T-helper 2 cell treated with Interferon-gamma antibody and Interleukin-4, amounts not matched to agents 5 μg/mL and 100 μg/mL, for 36 hours (primary cell): ENCODE measurements around the gene AHI1.
A peak's percentile ranks its signal among the peaks of the same experiment; 100 is the strongest.

Experiments used
- DNase-seq: peaks from one replicate; pipeline ENCODE4 v3.0.0; 2021; ENCODE audit warnings: low spot score
- H3K27ac Mint-ChIP-seq: one replicate; pipeline ENCODE4 v1.8.0; 2021; ENCODE audit warnings: mild to moderate bottlenecking, mixed read lengths
- H3K27me3 Mint-ChIP-seq: one replicate; pipeline ENCODE4 v1.8.0; 2021; ENCODE audit warnings: low read depth, mixed read lengths
- H3K36me3 Mint-ChIP-seq: one replicate; pipeline ENCODE4 v1.8.0; 2021; ENCODE audit warnings: low read depth, mixed read lengths
- H3K4me1 Mint-ChIP-seq: one replicate; pipeline ENCODE4 v1.8.0; 2021; ENCODE audit warnings: low read depth, mixed read lengths
- H3K4me3 Mint-ChIP-seq: one replicate; pipeline ENCODE4 v1.8.0; 2022; ENCODE audit warnings: mild to moderate bottlenecking, moderate library complexity, mixed read lengths
- H3K9me3 Mint-ChIP-seq: one replicate; pipeline ENCODE4 v1.8.0; 2021; ENCODE audit warnings: mixed read lengths

Gene AHI1

GRCh38 chr6:135458051-135458450 is 39.5 kb downstream of the AHI1 start:
- no peak for DNase-seq
- H3K36me3 Mint-ChIP-seq, result peaks cover 13% of the 10 kb centered on the region
- no peaks in the 10 kb centered on the region for H3K9me3 Mint-ChIP-seq
- H3K4me1 Mint-ChIP-seq, result peaks cover 12% of the 10 kb centered on the region
- no peak overlapping the region for H3K27ac Mint-ChIP-seq
- no peaks in the 10 kb centered on the region for H3K27me3 Mint-ChIP-seq
- H3K4me3 Mint-ChIP-seq, result no peak overlapping the region

DNA sequence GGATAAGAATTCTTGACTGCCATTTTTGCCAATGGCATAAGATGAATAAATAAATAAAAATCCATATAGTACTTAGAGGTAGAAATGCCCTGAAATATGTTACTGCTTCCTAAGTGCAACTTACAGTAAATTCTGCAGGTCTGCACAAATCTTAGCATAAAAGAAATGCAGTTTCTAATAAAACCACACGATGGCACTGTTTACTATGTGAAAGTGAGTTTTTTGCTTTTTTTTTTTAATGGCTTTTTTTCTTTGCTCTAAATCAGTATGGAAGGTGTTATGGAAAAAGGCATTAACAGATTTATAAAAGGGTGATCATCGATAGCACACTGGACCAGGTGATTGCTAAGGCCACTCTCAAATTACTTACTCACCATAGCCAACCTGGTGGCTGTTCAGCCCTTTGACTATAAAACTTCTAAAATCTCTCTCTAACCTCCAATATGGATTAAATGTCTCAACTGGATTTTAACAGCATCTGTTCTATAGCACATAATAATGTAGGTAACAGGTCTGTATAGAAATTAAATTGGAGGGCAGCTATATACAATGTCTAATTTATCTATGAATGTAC is 45.8 kb downstream of the AHI1 start:
- Mint-ChIP-seq H3K4me3 (no peak overlapping the region), H3K36me3 (peaks cover 11% of the 10 kb centered on the region), H3K27ac (no peak overlapping the region), H3K27me3 (no peaks in the 10 kb centered on the region), H3K4me1 (peaks cover 4% of the 10 kb centered on the region), H3K9me3 (no peaks in the 10 kb centered on the region)
- DNase-seq, result no peak

- no peaks in the 10 kb centered on the region for H3K27me3 Mint-ChIP-seq
- H3K36me3 Mint-ChIP-seq, result peaks cover 19% of the 10 kb centered on the region
- H3K4me1 Mint-ChIP-seq, result peaks cover 4% of the 10 kb centered on the region
- no peak overlapping the region for H3K4me3 Mint-ChIP-seq
- no peaks in the 10 kb centered on the region for H3K9me3 Mint-ChIP-seq
- no peak for DNase-seq
- H3K27ac Mint-ChIP-seq, result no peak overlapping the region
Measured at GRCh38 chr6:135449246-135449645, 48.3 kb downstream of the AHI1 start.

GRCh38 chr6:135440087-135440792 is 57.3 kb downstream of the AHI1 start:
- DNase-seq, result no peak
- Mint-ChIP-seq H3K27me3 (no peaks in the 10 kb centered on the region), H3K36me3 (peaks cover 22% of the 10 kb centered on the region), H3K4me1 (peaks cover 29% of the 10 kb centered on the region), H3K27ac (peak overlapping the region; percentile 86), H3K4me3 (peak overlapping the region; percentile 76), H3K9me3 (no peaks in the 10 kb centered on the region)

GRCh38 chr6:135439549-135439948 is 58.0 kb downstream of the AHI1 start:
- H3K36me3 Mint-ChIP-seq, result peaks cover 18% of the 10 kb centered on the region
- peak overlapping the region; percentile 76 for H3K4me3 Mint-ChIP-seq
- peaks cover 30% of the 10 kb centered on the region for H3K4me1 Mint-ChIP-seq
- H3K27me3 Mint-ChIP-seq, result no peaks in the 10 kb centered on the region
- DNase-seq, result no peak
- peak overlapping the region; percentile 86 for H3K27ac Mint-ChIP-seq
- no peaks in the 10 kb centered on the region for H3K9me3 Mint-ChIP-seq

GRCh38 chr6:135438907-135439535 is 58.5 kb downstream of the AHI1 start:
- H3K27me3 Mint-ChIP-seq, result no peaks in the 10 kb centered on the region
- H3K4me3 Mint-ChIP-seq, result peak overlapping the region; percentile 76
- peak overlapping the region; percentile 86 for H3K27ac Mint-ChIP-seq
- no peaks in the 10 kb centered on the region for H3K9me3 Mint-ChIP-seq
- no peak for DNase-seq
- H3K36me3 Mint-ChIP-seq, result peaks cover 18% of the 10 kb centered on the region
- H3K4me1 Mint-ChIP-seq, result peaks cover 28% of the 10 kb centered on the region

DNA sequence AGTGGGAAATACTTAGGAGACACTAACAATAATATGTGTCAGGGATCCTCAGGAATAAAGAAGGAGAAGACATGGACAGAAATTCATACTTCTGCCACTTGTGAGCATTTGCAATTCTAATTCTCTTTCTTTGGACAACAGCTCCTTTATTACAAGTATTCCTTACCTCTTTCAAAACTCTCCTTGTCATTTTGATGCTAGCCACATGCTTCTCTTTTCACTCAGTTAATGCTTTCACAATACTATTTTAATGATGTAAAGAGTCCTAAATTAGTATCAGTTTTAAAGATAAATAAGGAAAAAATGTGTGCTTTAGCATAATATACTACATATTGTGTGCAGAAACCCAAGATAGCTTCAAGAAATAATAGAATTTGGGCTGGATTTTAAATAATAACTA is 62.5 kb downstream of the AHI1 start:
- Mint-ChIP-seq H3K36me3 (peaks cover 24% of the 10 kb centered on the region), H3K4me1 (peaks cover 17% of the 10 kb centered on the region), H3K27ac (no peak overlapping the region), H3K27me3 (no peaks in the 10 kb centered on the region), H3K4me3 (no peak overlapping the region), H3K9me3 (no peaks in the 10 kb centered on the region)
- DNase-seq, result no peak

GRCh38 chr6:135434095-135434494 is 63.4 kb downstream of the AHI1 start:
- Mint-ChIP-seq H3K36me3 (peaks cover 26% of the 10 kb centered on the region), H3K4me3 (no peak overlapping the region)

GRCh38 chr6:135428078-135428477 is 69.5 kb downstream of the AHI1 start:
- Mint-ChIP-seq H3K4me1 (peaks cover 18% of the 10 kb centered on the region), H3K36me3 (peaks cover 34% of the 10 kb centered on the region), H3K27me3 (no peaks in the 10 kb centered on the region), H3K4me3 (no peak overlapping the region), H3K9me3 (no peaks in the 10 kb centered on the region), H3K27ac (no peak overlapping the region)
- DNase-seq, result no peak

More at GRCh38 chr6:135434095-135434494, 63.4 kb downstream of the AHI1 start:
- no peak for DNase-seq
- Mint-ChIP-seq H3K27me3 (no peaks in the 10 kb centered on the region), H3K9me3 (no peaks in the 10 kb centered on the region), H3K27ac (no peak overlapping the region), H3K4me1 (peaks cover 8% of the 10 kb centered on the region)

GRCh38 chr6:135426833-135427232 is 70.7 kb downstream of the AHI1 start:
- peaks cover 18% of the 10 kb centered on the region for H3K4me1 Mint-ChIP-seq
- no peaks in the 10 kb centered on the region for H3K27me3 Mint-ChIP-seq
- no peak for DNase-seq
- H3K36me3 Mint-ChIP-seq, result peaks cover 30% of the 10 kb centered on the region
- no peaks in the 10 kb centered on the region for H3K9me3 Mint-ChIP-seq
- H3K27ac Mint-ChIP-seq, result no peak overlapping the region
- no peak overlapping the region for H3K4me3 Mint-ChIP-seq

DNA sequence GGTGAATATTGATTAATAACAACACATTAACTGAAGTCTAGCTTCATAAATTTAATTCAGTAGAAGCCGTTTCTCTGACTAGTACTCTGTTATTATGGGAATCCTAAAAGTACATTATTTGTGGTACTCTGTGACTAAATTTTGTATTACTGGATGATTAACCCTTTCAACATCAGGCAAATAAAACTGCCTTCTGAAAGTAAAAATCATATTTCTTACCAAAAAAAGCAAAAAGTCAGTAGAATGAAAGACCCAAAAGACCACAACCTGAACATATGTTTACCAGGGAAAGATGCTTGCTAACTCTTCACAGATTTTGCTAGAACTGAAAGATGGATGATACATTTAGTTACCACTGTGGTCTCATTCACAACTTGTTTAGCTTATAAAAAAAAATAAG is 73.2 kb downstream of the AHI1 start:
- H3K9me3 Mint-ChIP-seq, result no peaks in the 10 kb centered on the region
- no peak for DNase-seq
- H3K4me1 Mint-ChIP-seq, result peaks cover 30% of the 10 kb centered on the region
- peak overlapping the region; percentile 15 for H3K27ac Mint-ChIP-seq
- H3K4me3 Mint-ChIP-seq, result no peak overlapping the region
- H3K36me3 Mint-ChIP-seq, result peaks cover 37% of the 10 kb centered on the region
- H3K27me3 Mint-ChIP-seq, result no peaks in the 10 kb centered on the region

- H3K27me3 Mint-ChIP-seq, result no peaks in the 10 kb centered on the region
- peak overlapping the region; percentile 59 for H3K27ac Mint-ChIP-seq
- peak overlapping the region; percentile 27 for H3K4me3 Mint-ChIP-seq
- H3K4me1 Mint-ChIP-seq, result peaks cover 31% of the 10 kb centered on the region
- H3K36me3 Mint-ChIP-seq, result peaks cover 35% of the 10 kb centered on the region
- no peak for DNase-seq
- no peaks in the 10 kb centered on the region for H3K9me3 Mint-ChIP-seq
Measured at GRCh38 chr6:135423649-135424128, 73.9 kb downstream of the AHI1 start.

DNA sequence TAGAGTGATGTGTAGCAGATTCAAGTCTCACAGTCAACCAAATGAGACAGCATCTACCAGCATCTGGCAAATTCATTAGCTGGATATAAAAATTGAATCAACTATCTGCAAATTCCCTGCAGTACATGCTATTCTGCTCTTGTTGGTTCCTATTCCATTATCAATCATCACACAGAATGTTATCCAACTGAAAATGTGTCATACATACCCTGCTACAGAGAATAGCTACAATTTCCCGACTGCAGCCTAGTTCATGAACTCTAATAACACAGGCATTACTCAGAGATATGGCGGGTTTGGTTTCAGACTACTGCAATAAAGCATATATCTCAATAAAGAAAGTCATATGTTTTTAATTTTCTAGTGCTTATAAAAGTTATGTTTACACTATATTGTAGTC is 78.4 kb downstream of the AHI1 start:
- H3K27ac Mint-ChIP-seq, result no peak overlapping the region
- H3K27me3 Mint-ChIP-seq, result no peaks in the 10 kb centered on the region
- peaks cover 34% of the 10 kb centered on the region for H3K36me3 Mint-ChIP-seq
- no peak overlapping the region for H3K4me3 Mint-ChIP-seq
- peaks cover 25% of the 10 kb centered on the region for H3K4me1 Mint-ChIP-seq
- peaks cover 4% of the 10 kb centered on the region for H3K9me3 Mint-ChIP-seq
- DNase-seq, result no peak

DNA sequence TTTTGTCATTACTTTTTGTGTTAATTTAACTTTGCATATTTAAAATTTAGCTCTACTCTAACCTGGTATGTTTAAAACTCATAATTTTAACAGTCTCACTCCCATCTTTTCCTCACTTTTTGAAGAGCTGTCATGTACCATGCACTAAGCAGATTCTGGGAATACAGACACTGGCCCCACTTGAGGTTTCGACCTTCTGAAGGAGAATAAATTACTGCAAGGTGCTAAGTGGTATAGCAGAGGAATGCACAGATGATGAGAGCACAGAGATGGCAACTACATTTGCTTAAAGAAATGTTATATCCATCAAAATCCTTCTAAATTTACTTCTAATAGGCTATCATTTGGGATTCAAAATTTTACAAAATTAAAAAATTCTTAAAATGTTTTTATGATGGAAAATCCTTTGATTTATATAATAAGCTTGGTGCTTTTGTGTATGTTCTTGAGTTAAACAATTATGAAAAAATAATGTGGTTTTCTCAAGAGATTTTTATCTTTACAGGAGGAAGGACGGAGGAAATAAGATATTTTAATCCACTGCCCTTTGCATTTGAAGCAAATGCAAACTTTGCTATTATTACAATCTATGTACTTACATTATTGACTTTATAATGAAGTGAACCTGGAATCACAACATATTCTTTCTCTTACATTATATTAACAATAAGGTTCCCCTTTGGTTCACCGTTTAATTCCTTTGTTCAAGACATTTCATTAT is 79.3 kb downstream of the AHI1 start:
- peaks cover 41% of the 10 kb centered on the region for H3K36me3 Mint-ChIP-seq
- peaks cover 24% of the 10 kb centered on the region for H3K4me1 Mint-ChIP-seq
- no peak for DNase-seq
- H3K27ac Mint-ChIP-seq, result no peak overlapping the region
- H3K4me3 Mint-ChIP-seq, result no peak overlapping the region
- no peaks in the 10 kb centered on the region for H3K27me3 Mint-ChIP-seq
- peaks cover 4% of the 10 kb centered on the region for H3K9me3 Mint-ChIP-seq
